Central memory CD8-positive, alpha-beta T cell (primary cell): ENCODE data around the gene HMOX2.

Experiments used
- ATAC-seq: fragments of 150-1000 bp; cut with Tn5 transposase; replicated peaks from 2 replicates; pipeline ENCODE4 v1.10.0; 2022; ENCODE audit warnings: mild to moderate bottlenecking, moderate FRiP score, moderate number of reproducible peaks; ENCODE audit not compliant: poor library complexity, severe bottlenecking; ENCODE audit errors: extremely low read depth
- DNase-seq, 2 donors: peaks; one replicate each; pipeline ENCODE4 v3.0.0; 2021; ENCODE audit warnings: low spot score in 2 of 2
- H3K27ac Mint-ChIP-seq: one replicate; pipeline ENCODE4 v1.8.0; 2022; ENCODE audit warnings: low read depth, mild to moderate bottlenecking, moderate library complexity, mixed read lengths
- H3K27me3 Mint-ChIP-seq: one replicate; pipeline ENCODE4 v1.8.0; 2022; ENCODE audit warnings: mixed read lengths
- H3K36me3 Mint-ChIP-seq: one replicate; pipeline ENCODE4 v1.8.0; 2022; ENCODE audit warnings: mild to moderate bottlenecking, moderate library complexity, mixed read lengths; ENCODE audit not compliant: insufficient read depth
- H3K4me1 Mint-ChIP-seq: one replicate; pipeline ENCODE4 v1.8.0; 2022; ENCODE audit warnings: mixed read lengths
- H3K4me3 Mint-ChIP-seq: one replicate; pipeline ENCODE4 v1.8.0; 2022; ENCODE audit warnings: mild to moderate bottlenecking, moderate library complexity, mixed read lengths
- H3K9me3 Mint-ChIP-seq: one replicate; pipeline ENCODE4 v1.8.0; 2022; ENCODE audit warnings: mixed read lengths

The HMOX2 gene

GRCh38 chr16:4472880-4473279, 3.3 kb upstream of the HMOX2 start:
- Mint-ChIP-seq H3K4me1 (peaks cover 33% of the 10 kb centered on the region), H3K27ac (peak overlapping the region; percentile 49), H3K4me3 (peak overlapping the region; percentile 78), H3K27me3 (no peaks in the 10 kb centered on the region), H3K9me3 (no peaks in the 10 kb centered on the region), H3K36me3 (peaks cover 33% of the 10 kb centered on the region)
- DNase-seq (no peak), ATAC-seq (no peak)

DNA sequence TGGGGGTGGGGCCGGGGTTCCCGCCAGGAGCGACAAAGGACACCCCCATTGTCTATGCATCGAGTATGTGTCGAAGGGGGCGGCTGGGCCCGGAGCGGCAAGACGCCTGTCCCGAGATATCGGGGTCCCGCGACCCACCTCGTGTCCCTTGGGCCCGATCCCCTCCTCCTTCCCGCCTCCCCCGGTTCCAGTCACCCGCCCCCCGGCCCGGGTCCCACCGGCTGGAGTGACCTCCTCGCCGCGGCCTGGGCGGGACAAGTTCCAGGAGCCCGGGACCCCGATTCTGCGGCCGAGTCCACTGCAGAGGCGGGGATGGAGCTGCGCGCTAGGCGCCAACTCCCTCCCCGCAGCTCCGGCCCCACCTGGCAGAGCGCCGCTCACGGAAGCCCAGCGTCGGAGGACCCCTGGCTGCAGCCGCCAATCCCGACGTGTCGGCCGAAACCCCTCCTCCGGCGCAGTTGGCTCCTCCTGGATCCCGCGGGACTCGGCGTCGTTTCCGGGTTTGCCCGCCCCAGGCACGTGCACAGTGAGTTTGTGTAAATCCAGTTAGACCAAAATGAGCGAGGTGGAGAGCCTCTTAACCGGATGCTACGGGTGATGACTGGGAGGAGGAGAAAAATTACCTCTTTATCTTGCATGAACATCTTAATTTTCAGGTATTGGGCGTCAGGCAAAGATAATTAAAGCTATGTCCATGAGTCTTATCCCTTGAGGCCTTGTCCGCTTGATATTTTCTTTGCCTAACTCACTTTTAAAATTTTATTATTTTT, 1.8 kb upstream of the HMOX2 start, which contains the start of gene NMRAL1:
NMRAL1 (minus strand) TSS at position 434 of the 770 bp plus-strand sequence. CDS start 493 bp downstream, outside the sequence.
- ATAC-seq: peak; percentile 68
- Mint-ChIP-seq H3K9me3 (no peaks in the 10 kb centered on the region), H3K27ac (peak within 1 kb of the TSS; percentile 74), H3K36me3 (peaks cover 26% of the 10 kb centered on the region), H3K4me3 (peak within 1 kb of the TSS; percentile 85), H3K27me3 (no peaks in the 10 kb centered on the region), H3K4me1 (peaks cover 42% of the 10 kb centered on the region)
- DNase-seq: peak; percentile 64 to 78

GRCh38 chr16:4477966-4478365, 1.8 kb downstream of the HMOX2 start:
- Mint-ChIP-seq H3K4me1 (peaks cover 56% of the 10 kb centered on the region), H3K4me3 (peak overlapping the region; percentile 85), H3K9me3 (no peaks in the 10 kb centered on the region), H3K27ac (peak overlapping the region; percentile 92), H3K27me3 (no peaks in the 10 kb centered on the region), H3K36me3 (peaks cover 22% of the 10 kb centered on the region)
- DNase-seq (no peak), ATAC-seq (no peak)

DNA sequence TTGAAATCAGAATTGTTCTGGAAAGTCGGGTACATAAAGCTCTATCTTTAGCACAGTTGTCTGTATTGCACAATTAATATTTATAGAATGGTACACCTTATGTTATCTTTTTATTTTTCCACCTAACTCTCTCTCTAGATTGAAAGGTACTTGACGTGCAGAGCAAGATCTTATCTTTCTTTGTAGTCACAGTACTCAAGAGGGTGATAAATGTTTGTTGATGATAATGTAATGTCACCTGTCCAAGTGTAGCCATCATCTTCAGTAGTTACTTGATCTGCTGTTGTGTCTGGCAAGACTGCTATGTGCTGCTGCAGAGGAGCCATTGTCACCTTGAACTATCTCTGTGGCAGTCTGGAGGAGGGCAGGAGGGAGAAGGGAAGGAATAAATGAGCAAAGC, 5.3 kb downstream of the HMOX2 start:
- H3K4me3 Mint-ChIP-seq: peak overlapping the region; percentile 12
- H3K4me1 Mint-ChIP-seq: peaks cover 54% of the 10 kb centered on the region
- ATAC-seq: no peak
- H3K36me3 Mint-ChIP-seq: peaks cover 39% of the 10 kb centered on the region
- no peaks in the 10 kb centered on the region for H3K9me3 Mint-ChIP-seq
- no peaks in the 10 kb centered on the region for H3K27me3 Mint-ChIP-seq
- no peak for DNase-seq
- H3K27ac Mint-ChIP-seq: no peak overlapping the region

GRCh38 chr16:4481963-4482362, 5.8 kb downstream of the HMOX2 start:
- Mint-ChIP-seq H3K4me3 (peak overlapping the region; percentile 12), H3K27me3 (no peaks in the 10 kb centered on the region), H3K4me1 (peaks cover 53% of the 10 kb centered on the region), H3K9me3 (no peaks in the 10 kb centered on the region), H3K36me3 (peaks cover 39% of the 10 kb centered on the region), H3K27ac (peak overlapping the region; percentile 41)
- DNase-seq (no peak), ATAC-seq (no peak)

GRCh38 chr16:4486126-4486893, 10.1 kb downstream of the HMOX2 start:
- H3K9me3 Mint-ChIP-seq: no peaks in the 10 kb centered on the region
- H3K27ac Mint-ChIP-seq: peak overlapping the region; percentile 79
- DNase-seq: no peak
- ATAC-seq: no peak
- peaks cover 50% of the 10 kb centered on the region for H3K36me3 Mint-ChIP-seq
- H3K4me3 Mint-ChIP-seq: peak overlapping the region; percentile 30
- peaks cover 65% of the 10 kb centered on the region for H3K4me1 Mint-ChIP-seq
- H3K27me3 Mint-ChIP-seq: no peaks in the 10 kb centered on the region

DNA sequence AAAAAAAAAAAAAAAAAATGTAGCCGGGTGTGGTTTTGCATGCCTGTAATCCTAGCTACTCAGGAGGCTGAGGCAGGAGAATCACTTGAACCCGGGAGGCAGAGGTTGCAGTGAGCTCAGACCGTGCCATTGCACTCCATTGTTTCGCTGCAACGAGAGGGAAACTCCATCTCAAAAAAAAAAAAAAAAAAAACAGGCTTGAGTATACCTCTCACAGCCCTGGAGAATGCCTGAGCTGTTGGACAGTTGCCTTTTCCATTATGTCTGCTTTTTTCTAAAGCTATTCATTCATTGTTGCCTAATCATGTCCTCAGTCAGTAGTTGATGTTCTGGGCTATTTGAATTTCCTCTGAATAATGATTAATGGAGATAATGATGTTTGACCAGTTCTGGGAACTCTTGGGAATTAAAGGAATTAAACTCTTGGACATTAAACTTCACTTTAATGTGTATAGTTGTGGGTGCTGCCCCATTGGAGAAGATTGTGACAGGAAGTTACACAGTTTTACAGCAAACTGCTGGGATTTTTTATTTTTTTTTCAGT, 11.8 kb downstream of the HMOX2 start:
- Mint-ChIP-seq H3K4me1 (peaks cover 52% of the 10 kb centered on the region), H3K27ac (peak overlapping the region; percentile 79), H3K27me3 (no peaks in the 10 kb centered on the region), H3K36me3 (peaks cover 48% of the 10 kb centered on the region), H3K9me3 (no peaks in the 10 kb centered on the region), H3K4me3 (peak overlapping the region; percentile 57)
- no peak for DNase-seq
- ATAC-seq: peak; percentile 29

- peaks cover 54% of the 10 kb centered on the region for H3K4me1 Mint-ChIP-seq
- peaks cover 46% of the 10 kb centered on the region for H3K36me3 Mint-ChIP-seq
- H3K9me3 Mint-ChIP-seq: no peaks in the 10 kb centered on the region
- H3K27ac Mint-ChIP-seq: peak overlapping the region; percentile 79
- no peaks in the 10 kb centered on the region for H3K27me3 Mint-ChIP-seq
- ATAC-seq (peak; percentile 86), DNase-seq (peak in 1 of 2 donors; percentile 29)
- peak overlapping the region; percentile 57 for H3K4me3 Mint-ChIP-seq
These were observed 12.3 kb downstream of the HMOX2 start for GRCh38 chr16:4488499-4488967.

- peaks cover 57% of the 10 kb centered on the region for H3K4me1 Mint-ChIP-seq
These were observed 12.8 kb downstream of the HMOX2 start for GRCh38 chr16:4489030-4489429.

DNA sequence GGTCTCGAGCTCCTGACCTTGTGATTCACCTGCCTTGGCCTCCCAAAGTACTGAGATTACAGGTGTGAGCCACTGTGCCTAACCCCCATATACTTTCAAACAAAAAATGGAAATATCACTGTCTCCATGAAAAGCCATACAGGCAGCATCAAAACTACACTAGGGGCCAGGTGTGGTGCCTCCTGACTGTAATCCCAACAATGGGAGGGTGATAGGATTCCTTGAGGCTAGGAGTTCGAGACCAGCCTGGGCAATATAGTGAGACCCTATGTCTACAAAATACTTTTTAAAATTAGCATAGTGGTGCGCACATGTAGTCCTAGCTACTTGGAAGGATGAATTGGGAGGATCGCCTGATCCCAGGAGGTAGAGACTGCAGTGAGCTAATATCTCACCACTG, 15.7 kb downstream of the HMOX2 start:
- Mint-ChIP-seq H3K4me3 (no peak overlapping the region), H3K9me3 (no peaks in the 10 kb centered on the region), H3K27ac (no peak overlapping the region), H3K27me3 (no peaks in the 10 kb centered on the region), H3K36me3 (peaks cover 28% of the 10 kb centered on the region), H3K4me1 (peaks cover 68% of the 10 kb centered on the region)
- ATAC-seq (no peak), DNase-seq (no peak)

More at GRCh38 chr16:4489030-4489429, 12.8 kb downstream of the HMOX2 start:
- Mint-ChIP-seq H3K36me3 (peaks cover 43% of the 10 kb centered on the region), H3K27me3 (no peaks in the 10 kb centered on the region), H3K9me3 (no peaks in the 10 kb centered on the region), H3K4me3 (peak overlapping the region; percentile 57), H3K27ac (peak overlapping the region; percentile 79)
- DNase-seq (no peak), ATAC-seq (no peak)

DNA sequence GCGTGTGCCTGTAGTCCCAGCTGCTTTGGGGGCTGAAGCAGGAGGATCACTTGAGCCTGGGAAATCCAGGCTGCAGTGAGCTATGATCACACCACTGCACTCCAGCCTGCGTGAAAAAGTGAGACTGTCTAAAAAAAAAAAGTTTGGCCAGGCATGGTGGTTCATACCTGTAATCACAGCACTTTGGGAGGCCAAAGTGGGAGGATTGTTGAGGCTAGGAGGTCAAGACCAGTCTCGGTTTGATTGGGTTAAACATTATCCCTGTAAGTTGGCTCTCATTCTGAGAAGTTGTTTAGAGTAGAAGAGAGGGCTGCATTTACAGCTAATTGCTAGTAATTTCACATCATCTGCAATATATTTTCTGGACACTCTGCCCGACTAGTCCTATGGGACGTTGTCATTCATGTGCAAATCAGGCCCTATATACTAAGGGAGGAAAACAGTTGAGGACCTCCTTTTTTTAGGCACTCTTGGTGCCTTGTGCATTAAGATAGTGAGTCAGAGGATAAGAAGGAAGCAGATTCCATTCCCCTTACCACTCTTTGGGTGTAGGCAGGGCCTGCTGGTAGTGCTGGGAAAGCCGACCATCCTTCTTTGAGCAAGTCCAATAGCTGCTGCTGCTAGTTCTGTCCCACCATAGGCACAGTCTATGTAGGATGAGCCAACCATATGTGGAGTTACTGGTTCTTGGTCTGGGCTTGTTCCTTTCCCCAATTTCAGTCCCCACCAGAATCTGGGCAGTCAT, 18.7 kb downstream of the HMOX2 start:
- no peak for ATAC-seq
- no peak for DNase-seq
- H3K4me1 Mint-ChIP-seq: peaks cover 60% of the 10 kb centered on the region
- H3K27me3 Mint-ChIP-seq: no peaks in the 10 kb centered on the region
- H3K9me3 Mint-ChIP-seq: no peaks in the 10 kb centered on the region
- H3K27ac Mint-ChIP-seq: peak overlapping the region; percentile 87
- peaks cover 27% of the 10 kb centered on the region for H3K36me3 Mint-ChIP-seq
- no peak overlapping the region for H3K4me3 Mint-ChIP-seq

GRCh38 chr16:4495766-4496165, 19.6 kb downstream of the HMOX2 start:
- H3K36me3 Mint-ChIP-seq: peaks cover 26% of the 10 kb centered on the region
- no peaks in the 10 kb centered on the region for H3K27me3 Mint-ChIP-seq
- no peaks in the 10 kb centered on the region for H3K9me3 Mint-ChIP-seq
- DNase-seq: no peak
- H3K4me1 Mint-ChIP-seq: peaks cover 59% of the 10 kb centered on the region
- no peak overlapping the region for H3K4me3 Mint-ChIP-seq
- ATAC-seq: no peak
- H3K27ac Mint-ChIP-seq: no peak overlapping the region
